Uterus (tissue), 2 donors: ENCODE measurements around the gene ARHGAP15.

ENCODE experiments used
- CTCF ChIP-seq, 4 experiments: fragments of 200-600 bp in 2 of 4; fragments of 450-650 bp in 2 of 4; sonication (generic) in 2 of 4; IDR thresholded peaks; one replicate each; pipeline ENCODE4 v1.5.1; 2016 to 2019; ENCODE audit warnings: antibody characterized with exemption in 4 of 4, mild to moderate bottlenecking in 2 of 4, moderate library complexity in 1 of 4
- POLR2A ChIP-seq, 2 donors: fragments of 450-650 bp; IDR thresholded peaks; one replicate each; pipeline ENCODE4 v1.6.1; 2016; ENCODE audit warnings: antibody characterized with exemption in 2 of 2, mild to moderate bottlenecking in 1 of 2, moderate library complexity in 1 of 2

- TF ChIP-seq POLR2A (IDR thresholded peaks at IDR 0.05) (no peak), CTCF (IDR thresholded peaks at IDR 0.05) (no peak)
Observed at GRCh38 chr2:143467011-143467410, 337.8 kb downstream of the ARHGAP15 start.
